Measurements from ENCODE around the gene CRPPA. TPM values are rescaled to one million over a fixed set of nuclear protein-coding genes. Genes with fewer than 3 reads are reported as not detected.
A peak's percentile ranks its signal among the peaks of the same experiment; 100 is the strongest.

The CRPPA gene
- polyA plus RNA-seq, 3 donors, result 0.09 to 0.47 (median 0.36) TPM

GRCh38 chr7:16420329-16420648 is 1.0 kb downstream of the CRPPA start:
- no peak for DNase-seq
- Histone ChIP-seq H2AFZ (ENCODE audit: insufficient read depth, low read depth, low read length, poor library complexity, severe bottlenecking) (peak overlapping the region; percentile 96), H3K4me1 (ENCODE audit: control insufficient read depth in 1 of 2, insufficient read depth in 2 of 2, low read length in 2 of 2) (peaks cover 19 to 24% of the 10 kb centered on the region in 2 donors), H4K20me1 (ENCODE audit: insufficient read depth, low read length) (no peaks in the 10 kb centered on the region), H3K36me3 (replicated peaks in 1 of 2; ENCODE audit: control insufficient read depth in 1 of 2, insufficient read depth in 2 of 2, low read length in 2 of 2) (no peaks in the 10 kb centered on the region), H3K27ac (ENCODE audit: low read depth in 1 of 2, low read length in 2 of 2) (peak overlapping the region; percentile 38 to 67), H3K27me3 (ENCODE audit: control insufficient read depth in 2 of 2, insufficient read depth in 2 of 2, low read length in 2 of 2) (peaks cover 12 to 28% of the 10 kb centered on the region in 2 donors), H3K79me2 (ENCODE audit: insufficient read depth, low read length) (no peaks in the 10 kb centered on the region), H3K9ac (ENCODE audit: insufficient read depth, low read length, poor library complexity, severe bottlenecking) (peak overlapping the region; percentile 74), H3K4me2 (replicated peaks; ENCODE audit: extremely low read depth, low read length, poor library complexity, severe bottlenecking) (peak overlapping the region; percentile 97), H3K4me3 (replicated peaks in 1 of 3; ENCODE audit: low read depth in 2 of 3, low read length in 3 of 3) (peak overlapping the region; percentile 40 to 77 (median 49)), H3K9me3 (replicated peaks in 1 of 2; ENCODE audit: control insufficient read depth in 1 of 2, insufficient read depth in 1 of 2, low read length in 2 of 2) (no peaks in the 10 kb centered on the region)
- H3K4me3 Mint-ChIP-seq, result peak overlapping the region; percentile 88 to 96
- H3K27ac Mint-ChIP-seq, result peak overlapping the region in 4 of 7 donors; percentile 35 to 91 (median 88)
- 0% methylated on average over 2 of the region's 3 CpGs for WGBS (ENCODE audit: insufficient coverage)
- H3K4me1 Mint-ChIP-seq, result peaks cover 28% of the 10 kb centered on the region
- intact Hi-C loops (cut with micrococcal nuclease), result no loop called here
- H3K27me3 Mint-ChIP-seq (ENCODE audit: low read depth in 3 of 3), result peaks cover 31 to 55% (median 33%) of the 10 kb centered on the region in 3 donors
- peaks cover 0 to 4% (median 0%) of the 10 kb centered on the region in 7 donors for H3K9me3 Mint-ChIP-seq
- TF ChIP-seq CTCF (IDR thresholded peaks at IDR 0.05), result no peak
- H3K36me3 Mint-ChIP-seq, result peaks cover 0 to 1% of the 10 kb centered on the region in 2 donors

- peaks cover 0 to 1% of the 10 kb centered on the region in 2 donors for H3K36me3 Mint-ChIP-seq
These were observed 1.5 kb downstream of the CRPPA start for GRCh38 chr7:16419859-16420258.

More at GRCh38 chr7:16419859-16420258, 1.5 kb downstream of the CRPPA start:
- Mint-ChIP-seq H3K4me3 (peak overlapping the region; percentile 88 to 96), H3K4me1 (peaks cover 28% of the 10 kb centered on the region), H3K27ac (peak overlapping the region in 1 of 7 donors; percentile 89), H3K27me3 (ENCODE audit: low read depth in 3 of 3) (peaks cover 34 to 59% (median 36%) of the 10 kb centered on the region in 3 donors), H3K9me3 (peaks cover 0 to 4% (median 0%) of the 10 kb centered on the region in 7 donors)
- Histone ChIP-seq H3K27ac (ENCODE audit: low read depth in 1 of 2, low read length in 2 of 2) (no peak overlapping the region), H3K9me3 (replicated peaks in 1 of 2; ENCODE audit: control insufficient read depth in 1 of 2, insufficient read depth in 1 of 2, low read length in 2 of 2) (no peaks in the 10 kb centered on the region), H3K27me3 (ENCODE audit: control insufficient read depth in 2 of 2, insufficient read depth in 2 of 2, low read length in 2 of 2) (peaks cover 17 to 32% of the 10 kb centered on the region in 2 donors), H2AFZ (ENCODE audit: insufficient read depth, low read depth, low read length, poor library complexity, severe bottlenecking) (peak overlapping the region; percentile 96), H3K4me2 (replicated peaks; ENCODE audit: extremely low read depth, low read length, poor library complexity, severe bottlenecking) (peak overlapping the region; percentile 97), H4K20me1 (ENCODE audit: insufficient read depth, low read length) (no peaks in the 10 kb centered on the region), H3K4me3 (replicated peaks in 1 of 3; ENCODE audit: low read depth in 2 of 3, low read length in 3 of 3) (peak overlapping the region in 1 of 3 experiments; percentile 77), H3K4me1 (ENCODE audit: control insufficient read depth in 1 of 2, insufficient read depth in 2 of 2, low read length in 2 of 2) (peaks cover 19 to 24% of the 10 kb centered on the region in 2 donors), H3K9ac (ENCODE audit: insufficient read depth, low read length, poor library complexity, severe bottlenecking) (no peak overlapping the region), H3K79me2 (ENCODE audit: insufficient read depth, low read length) (no peaks in the 10 kb centered on the region), H3K36me3 (replicated peaks in 1 of 2; ENCODE audit: control insufficient read depth in 1 of 2, insufficient read depth in 2 of 2, low read length in 2 of 2) (no peaks in the 10 kb centered on the region)
- no peak for DNase-seq
- no peak for TF ChIP-seq CTCF (IDR thresholded peaks at IDR 0.05)
- intact Hi-C loops (cut with micrococcal nuclease), result no loop called here
- no CpG with 5 or more reads among the region's 10 CpGs for WGBS (ENCODE audit: insufficient coverage)
